DOHH2 (cell line): Measurements from ENCODE around the gene P4HA2.
"Not testable (repeated sequence)": the region's sequence is repeated elsewhere in the genome, so short reads cannot be mapped to it uniquely, and the experiment has no call there.

Experiments used
- CTCF ChIP-seq: fragments of 200-600 bp; sonication (generic); IDR thresholded peaks from one replicate; pipeline ENCODE4 v1.5.1; 2014; ENCODE audit warnings: antibody characterized with exemption, mild to moderate bottlenecking, low read depth, low read length; ENCODE audit not compliant: poor library complexity, severe bottlenecking
- EZH2phosphoT487 ChIP-seq: fragments of 200-600 bp; sonication (generic); IDR thresholded peaks from 2 replicates; pipeline ENCODE4 v1.6.1; 2017; ENCODE audit warnings: borderline replicate concordance, mild to moderate bottlenecking, antibody characterized with exemption, low read length, moderate library complexity, mixed read lengths

GRCh38 chr5:132145326-132145725 lies 82.3 kb downstream of the P4HA2 start:
- not testable (repeated sequence) for TF ChIP-seq CTCF, EZH2phosphoT487
